Vagina (tissue), 2 donors: Measurements from ENCODE around the gene SLC2A4RG. TPM values are rescaled to one million over a fixed set of nuclear protein-coding genes. Genes with fewer than 3 reads are reported as not detected.

Source experiments
- DNase-seq, 2 donors: peaks; one replicate each; pipeline ENCODE4 v3.0.0-alpha.2; 2017; ENCODE audit errors: extremely low spot score in 2 of 2
- H3K27ac ChIP-seq: fragments of 200-600 bp; sonication (generic); one replicate; pipeline ENCODE4 v1.5.1; 2019
- H3K27me3 ChIP-seq: fragments of 200-600 bp; sonication (generic); one replicate; pipeline ENCODE4 v1.5.1; 2019
- H3K36me3 ChIP-seq, 2 donors: fragments of 200-600 bp; sonication (generic); one replicate each; pipeline ENCODE4 v1.5.1; 2017 to 2019
- H3K4me1 ChIP-seq: fragments of 200-600 bp; sonication (generic); one replicate; pipeline ENCODE4 v1.5.1; 2019
- H3K4me3 ChIP-seq, 2 donors: fragments of 200-600 bp; sonication (generic); 1 replicate in 1 of 2; 2 replicates in 1 of 2; pipeline ENCODE4 v1.5.1; 2016 to 2019
- H3K9me3 ChIP-seq: fragments of 200-600 bp; sonication (generic); one replicate; pipeline ENCODE4 v1.5.1; 2019
- CTCF ChIP-seq, 3 experiments: fragments of 450-650 bp in 2 of 3; fragments of 200-600 bp in 1 of 3; sonication (generic) in 1 of 3; IDR thresholded peaks; one replicate each; pipeline ENCODE4 v1.5.1; 2017 to 2019; ENCODE audit warnings: antibody characterized with exemption in 3 of 3, mild to moderate bottlenecking in 2 of 3, moderate library complexity in 2 of 3
- POLR2A ChIP-seq, 2 donors: fragments of 450-650 bp; IDR thresholded peaks; one replicate each; pipeline ENCODE4 v1.6.1; 2017; ENCODE audit warnings: antibody characterized with exemption in 2 of 2, mild to moderate bottlenecking in 2 of 2, moderate library complexity in 2 of 2
- POLR2AphosphoS5 ChIP-seq, 2 donors: sonication (generic); formaldehyde crosslinking; IDR thresholded peaks; one replicate each; pipeline ENCODE4 v1.9.0; 2017; ENCODE audit warnings: antibody characterized with exemption in 2 of 2, mild to moderate bottlenecking in 2 of 2, low read depth in 1 of 2; ENCODE audit not compliant: insufficient read depth in 1 of 2
- intact Hi-C: fragments of 100-400 bp; cut with DNase I; formaldehyde crosslinking; loops from one replicate; pipeline ENCODE4 v1.15.1; 2023
- total RNA-seq: library from RNA; depleted of rRNA; stranded (reverse); fragments of >200 nt; gene quantifications from one replicate; pipeline ENCODE4 v1.2.3, GENCODE V29; 2016

SLC2A4RG gene
- total RNA-seq, 1 donor from 2014 or later: 33.1 TPM

- no peak overlapping the region for H3K4me3 ChIP-seq
- peaks cover 0 to 21% of the 10 kb centered on the region in 2 donors for H3K36me3 ChIP-seq
- DNase-seq: no peak
- H3K27ac ChIP-seq: no peak overlapping the region
- intact Hi-C loops: no loop called here
- H3K27me3 ChIP-seq: no peaks in the 10 kb centered on the region
- no peaks in the 10 kb centered on the region for H3K9me3 ChIP-seq
- peaks cover 37% of the 10 kb centered on the region for H3K4me1 ChIP-seq
- TF ChIP-seq CTCF (IDR thresholded peaks at IDR 0.05): no peak
- TF ChIP-seq POLR2AphosphoS5 (IDR thresholded peaks at IDR 0.05; ENCODE audit: insufficient read depth in 1 of 2, low read depth in 1 of 2): no peak
- no peak for TF ChIP-seq POLR2A (IDR thresholded peaks at IDR 0.05)
Measured at GRCh38 chr20:63701329-63702035, 38.1 kb upstream of the SLC2A4RG start.

- no peak overlapping the region for H3K4me3 ChIP-seq
Measured at GRCh38 chr20:63702036-63702665, 37.4 kb upstream of the SLC2A4RG start.

GRCh38 chr20:63702751-63703470 is 36.7 kb upstream of the SLC2A4RG start:
- H3K4me1 ChIP-seq: peaks cover 31% of the 10 kb centered on the region
- no peaks in the 10 kb centered on the region for H3K9me3 ChIP-seq
- intact Hi-C loops: no loop called here
- TF ChIP-seq POLR2A (IDR thresholded peaks at IDR 0.05): no peak
- no peak for TF ChIP-seq CTCF (IDR thresholded peaks at IDR 0.05)
- TF ChIP-seq POLR2AphosphoS5 (IDR thresholded peaks at IDR 0.05; ENCODE audit: insufficient read depth in 1 of 2, low read depth in 1 of 2): no peak
- no peak overlapping the region for H3K27ac ChIP-seq
- H3K36me3 ChIP-seq: peaks cover 0 to 21% of the 10 kb centered on the region in 2 donors
- DNase-seq: no peak
- H3K4me3 ChIP-seq: no peak overlapping the region
- no peaks in the 10 kb centered on the region for H3K27me3 ChIP-seq

More at GRCh38 chr20:63702036-63702665, 37.4 kb upstream of the SLC2A4RG start:
- Histone ChIP-seq H3K27ac (no peak overlapping the region), H3K36me3 (peaks cover 0 to 21% of the 10 kb centered on the region in 2 donors), H3K27me3 (no peaks in the 10 kb centered on the region), H3K4me1 (peaks cover 37% of the 10 kb centered on the region), H3K9me3 (no peaks in the 10 kb centered on the region)
- no peak for DNase-seq
- no peak for TF ChIP-seq POLR2AphosphoS5 (IDR thresholded peaks at IDR 0.05; ENCODE audit: insufficient read depth in 1 of 2, low read depth in 1 of 2)
- TF ChIP-seq CTCF (IDR thresholded peaks at IDR 0.05): no peak
- TF ChIP-seq POLR2A (IDR thresholded peaks at IDR 0.05): no peak
- intact Hi-C loops: no loop called here

- no peaks in the 10 kb centered on the region for H3K9me3 ChIP-seq
- TF ChIP-seq CTCF (IDR thresholded peaks at IDR 0.05) (no peak), POLR2A (IDR thresholded peaks at IDR 0.05) (no peak), POLR2AphosphoS5 (IDR thresholded peaks at IDR 0.05; ENCODE audit: insufficient read depth in 1 of 2, low read depth in 1 of 2) (no peak)
- H3K27me3 ChIP-seq: no peaks in the 10 kb centered on the region
- H3K36me3 ChIP-seq: peaks cover 0 to 21% of the 10 kb centered on the region in 2 donors
- intact Hi-C loops: no loop called here
- H3K4me3 ChIP-seq: no peak overlapping the region
- DNase-seq: no peak
- peaks cover 30% of the 10 kb centered on the region for H3K4me1 ChIP-seq
- no peak overlapping the region for H3K27ac ChIP-seq
Measured at GRCh38 chr20:63703471-63703975, 36.1 kb upstream of the SLC2A4RG start.
